NCI-H146 (cell line): ENCODE results near the gene TNFSF15.

Experiments
- DNase-seq: peaks from one replicate; lab custom pipeline; 2025; lab: John Stamatoyannopoulos, UW

The TNFSF15 gene

GRCh38 chr9:114789006-114789405 lies 16.8 kb downstream of the TNFSF15 start:
- DNase-seq, result no peak

- no peak for DNase-seq
Observed at GRCh38 chr9:114787781-114788498, 17.9 kb downstream of the TNFSF15 start.

- DNase-seq, result no peak
Observed at GRCh38 chr9:114787214-114787613, 18.6 kb downstream of the TNFSF15 start.

- DNase-seq, result no peak
Observed at GRCh38 chr9:114785866-114786650, 19.8 kb downstream of the TNFSF15 start.

GRCh38 chr9:114784721-114785279 lies 21.0 kb downstream of the TNFSF15 start:
- DNase-seq, result no peak

- no peak for DNase-seq
Observed at GRCh38 chr9:114782586-114782985, 23.3 kb downstream of the TNFSF15 start.

GRCh38 chr9:114779352-114779845 lies 26.4 kb downstream of the TNFSF15 start:
- DNase-seq, result peak; percentile 7

- no peak for DNase-seq
Observed at GRCh38 chr9:114777821-114778609, 27.8 kb downstream of the TNFSF15 start.

- no peak for DNase-seq
Observed at GRCh38 chr9:114776683-114777399, 29.0 kb downstream of the TNFSF15 start.

GRCh38 chr9:114775981-114776380 lies 29.9 kb downstream of the TNFSF15 start:
- no peak for DNase-seq

GRCh38 chr9:114775121-114775520 lies 30.7 kb downstream of the TNFSF15 start:
- DNase-seq, result no peak

GRCh38 chr9:114774524-114774923 lies 31.3 kb downstream of the TNFSF15 start:
- no peak for DNase-seq

- DNase-seq, result no peak
Observed at GRCh38 chr9:114771889-114772288, 34.0 kb downstream of the TNFSF15 start.

- DNase-seq, result no peak
Observed at GRCh38 chr9:114770991-114771390, 34.8 kb downstream of the TNFSF15 start.

- no peak for DNase-seq
Observed at GRCh38 chr9:114769624-114770023, 36.2 kb downstream of the TNFSF15 start.

GRCh38 chr9:114763220-114763619 lies 42.6 kb downstream of the TNFSF15 start:
- DNase-seq, result no peak

- DNase-seq, result no peak
Observed at GRCh38 chr9:114761523-114761922, 44.3 kb downstream of the TNFSF15 start.

GRCh38 chr9:114759512-114760341 lies 46.1 kb downstream of the TNFSF15 start:
- no peak for DNase-seq

GRCh38 chr9:114757984-114758383 lies 47.9 kb downstream of the TNFSF15 start:
- DNase-seq, result peak; percentile 6

GRCh38 chr9:114757395-114757794 lies 48.4 kb downstream of the TNFSF15 start:
- no peak for DNase-seq

GRCh38 chr9:114756920-114757319 lies 48.9 kb downstream of the TNFSF15 start:
- no peak for DNase-seq
